SKM-1 treated with dmso at 0.1 percent for 144 hours (cell line): Measurements from ENCODE around the gene ZNF597.

Experiments used
- DNase-seq: peaks from one replicate; lab custom pipeline; 2025; ENCODE audit not compliant: unreplicated experiment; lab: John Stamatoyannopoulos, UW

Gene ZNF597

DNA sequence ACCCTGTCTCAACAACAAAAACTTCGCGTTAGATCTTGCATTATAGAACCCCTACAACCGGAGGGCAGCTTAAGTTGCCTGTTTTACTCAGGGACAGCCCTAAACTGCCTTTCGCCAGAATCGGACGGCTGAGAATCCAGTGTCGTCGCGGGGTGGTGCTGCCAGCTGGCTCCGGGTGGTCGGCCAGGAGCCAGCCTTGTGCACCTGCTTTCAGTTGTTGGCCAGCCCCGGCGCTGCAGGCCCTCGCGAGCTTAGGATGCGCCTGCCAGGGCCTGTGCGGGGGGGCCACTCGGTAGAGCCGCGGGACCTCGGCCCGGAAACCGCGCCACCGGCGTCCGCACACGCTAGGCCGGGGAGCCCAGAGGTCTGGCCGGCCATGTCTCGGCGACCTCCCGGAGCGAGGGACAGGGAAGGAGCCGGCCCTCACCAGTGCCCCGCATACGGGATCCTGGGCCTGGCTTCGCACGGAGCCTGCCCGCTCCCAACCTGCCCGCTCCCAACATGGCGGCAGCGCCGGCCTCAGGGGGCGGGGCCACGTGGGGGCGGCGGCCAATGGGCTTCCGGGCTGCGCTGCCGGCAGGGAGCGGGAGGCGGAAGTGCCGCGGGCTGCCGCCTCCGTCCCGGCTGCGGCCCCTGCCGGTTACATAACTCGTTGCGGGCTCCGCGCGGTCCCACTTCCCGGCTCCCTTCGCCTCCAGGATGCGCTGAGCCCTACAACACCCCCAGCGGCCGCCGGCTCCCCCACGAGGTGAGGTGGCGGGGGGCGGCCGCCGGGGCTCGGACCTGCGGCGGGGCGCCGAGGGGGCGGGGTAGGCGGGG, 14.3 kb upstream of the ZNF597 start:
- DNase-seq = peak; percentile 86

GRCh38 chr16:3454631-3455147, 11.4 kb upstream of the ZNF597 start:
- no peak for DNase-seq

GRCh38 chr16:3454093-3454492, 10.8 kb upstream of the ZNF597 start:
- no peak for DNase-seq

DNA sequence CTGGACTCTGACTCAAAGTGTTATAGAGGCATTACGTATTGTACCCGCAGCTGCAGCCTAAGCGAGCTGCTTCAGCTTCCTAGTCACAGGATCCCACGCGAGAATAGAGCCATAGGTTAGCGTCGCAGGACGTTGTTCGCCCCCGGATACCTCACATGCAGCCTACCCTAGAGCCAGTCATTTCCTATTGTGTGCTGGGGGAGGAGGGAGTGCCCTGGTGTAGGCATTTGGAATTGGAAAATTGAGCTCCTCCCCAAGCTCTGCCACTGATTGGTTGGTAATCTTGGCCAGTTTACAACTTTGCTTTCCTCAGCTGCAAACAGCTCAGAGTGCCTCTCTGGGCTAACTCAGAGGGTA, 706 bp upstream of the ZNF597 start:
- no peak for DNase-seq

DNA sequence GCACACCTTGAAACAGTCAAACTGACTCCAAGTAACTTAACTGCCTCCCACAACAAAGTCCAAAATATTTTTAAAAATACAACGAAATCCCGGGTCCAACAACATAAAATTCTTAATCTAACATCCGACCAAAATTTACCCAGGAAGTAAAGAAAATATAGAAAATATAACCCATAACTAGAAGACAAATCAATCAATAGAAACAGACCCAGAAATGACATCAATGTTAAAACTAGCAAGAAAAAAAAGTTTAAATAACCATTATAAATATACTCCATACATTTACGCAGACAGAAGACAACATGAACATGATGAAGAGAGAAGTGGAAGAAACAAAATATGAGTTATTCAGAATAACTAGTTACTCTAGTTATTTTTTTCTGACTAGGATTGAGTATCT, 3.7 kb downstream of the ZNF597 start:
- no peak for DNase-seq

- no peak for DNase-seq
Measured at GRCh38 chr16:3434373-3434772, 8.9 kb downstream of the ZNF597 start.

DNA sequence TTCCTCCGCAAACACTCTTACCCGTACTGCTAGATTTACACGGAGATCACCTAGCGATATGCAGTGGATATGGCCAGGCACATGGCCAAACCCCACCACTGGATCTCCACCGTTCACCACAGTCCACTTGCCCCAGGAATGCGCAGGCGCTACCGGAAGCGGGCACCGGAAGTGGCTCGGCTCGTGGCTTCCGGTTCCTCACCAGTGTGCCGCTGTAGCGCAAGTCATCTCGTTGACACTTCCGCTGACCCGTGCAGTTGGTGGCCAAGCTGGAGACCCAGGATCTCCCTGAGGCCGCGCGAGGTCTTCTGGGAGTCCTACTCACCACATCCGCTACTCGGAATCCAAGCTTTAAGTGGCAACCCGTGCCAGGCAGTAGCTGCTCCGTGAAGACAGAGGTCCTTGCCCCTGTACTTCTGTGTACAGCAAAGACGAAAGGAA, 11.5 kb downstream of the ZNF597 start:
- DNase-seq = no peak

- DNase-seq = no peak
Measured at GRCh38 chr16:3413730-3414379, 29.4 kb downstream of the ZNF597 start.

GRCh38 chr16:3408561-3409197, 34.6 kb downstream of the ZNF597 start:
- DNase-seq = no peak

GRCh38 chr16:3401719-3402397, 41.4 kb downstream of the ZNF597 start:
- DNase-seq = no peak

GRCh38 chr16:3400779-3401688, 42.3 kb downstream of the ZNF597 start, which contains the start of the genes ZNF174 and ZSCAN32:
ZNF174 (plus strand) TSS chr16:3401215; CDS start chr16:3402005, 790 bp downstream.
ZSCAN32 (minus strand) TSS chr16:3401004; CDS start chr16:3397557, 3,447 bp downstream.
- peak; percentile 98 for DNase-seq

GRCh38 chr16:3400446-3400778, 42.9 kb downstream of the ZNF597 start:
- no peak for DNase-seq

- DNase-seq = no peak
Measured at GRCh38 chr16:3389663-3390338, 53.5 kb downstream of the ZNF597 start.

- no peak for DNase-seq
Measured at GRCh38 chr16:3388325-3388724, 55.0 kb downstream of the ZNF597 start.

- DNase-seq = no peak
Measured at GRCh38 chr16:3383045-3383448, 60.3 kb downstream of the ZNF597 start.
